T-cell (primary cell): ENCODE data around the gene SPINT2. TPM values are rescaled to one million over a fixed set of nuclear protein-coding genes. Genes with fewer than 3 reads are reported as not detected.

Source experiments
- ATAC-seq, 4 experiments: fragments of 200-7000 bp in 3 of 4; fragments of 150-1000 bp in 1 of 4; cut with Tn5 transposase; replicated peaks in 1 of 4; 1 replicate in 3 of 4; 2 replicates in 1 of 4; pipeline ENCODE4 v1.10.0; 2021; ENCODE audit warnings: moderate library complexity in 3 of 4, mild to moderate bottlenecking in 2 of 4, moderate number of reproducible peaks in 1 of 4
- CTCF ChIA-PET, 2 donors: fragments of 300-600 bp; sonication (Branson Sonifier 250); formaldehyde crosslinking; loops; one replicate each; lab custom pipeline; 2022; ENCODE audit warnings: antibody characterized with exemption in 2 of 2; lab: Charles Lee
- POLR2A ChIA-PET, 2 donors: fragments of 300-600 bp; sonication (Branson Sonifier 250); formaldehyde crosslinking; loops; one replicate each; lab custom pipeline; 2022; ENCODE audit warnings: antibody characterized with exemption in 2 of 2; lab: Charles Lee
- DNase-seq, 35 experiments: peaks; one replicate each; pipeline versions ENCODE4 v3.0.0 to v3.0.0-alpha.2; 2013 to 2023
- H3K27ac ChIP-seq: one replicate; pipeline ENCODE4 v1.5.1; 2013; ENCODE audit warnings: low read length
- H3K27me3 ChIP-seq, 2 experiments: replicated peaks in 1 of 2; 1 replicate in 1 of 2; 2 replicates in 1 of 2; pipeline versions ENCODE4 v1.6.1 to v1.7.0; 2013; ENCODE audit warnings: low read length in 1 of 2, mixed read lengths in 1 of 2; ENCODE audit not compliant: control insufficient read depth in 2 of 2, insufficient read depth in 2 of 2; ENCODE audit errors: extremely low read depth in 1 of 2
- H3K36me3 ChIP-seq, 2 donors: 1 replicate in 1 of 2; 2 replicates in 1 of 2; pipeline versions ENCODE4 v1.6.1 to v1.7.0; 2013; ENCODE audit warnings: low read length in 1 of 2; ENCODE audit not compliant: control insufficient read depth in 2 of 2, insufficient read depth in 1 of 2; ENCODE audit errors: extremely low read depth in 1 of 2
- H3K4me1 ChIP-seq, 2 experiments: 1 replicate in 1 of 2; 2 replicates in 1 of 2; pipeline versions ENCODE4 v1.6.1 to v1.7.0; 2013; ENCODE audit warnings: low read length in 2 of 2, mixed read lengths in 1 of 2; ENCODE audit not compliant: insufficient read depth in 2 of 2, control insufficient read depth in 1 of 2; ENCODE audit errors: extremely low read depth in 1 of 2
- H3K4me3 ChIP-seq, 2 donors: 1 replicate in 1 of 2; 2 replicates in 1 of 2; pipeline versions ENCODE4 v1.5.1 to v1.7.0; 2013; ENCODE audit warnings: mild to moderate bottlenecking in 2 of 2, low read length in 1 of 2, moderate library complexity in 1 of 2; ENCODE audit not compliant: control insufficient read depth in 1 of 2; ENCODE audit errors: extremely low read depth in 1 of 2
- H3K9me3 ChIP-seq: 2 replicates; pipeline ENCODE4 v1.7.0; 2013
- H3K27ac Mint-ChIP-seq, 2 donors: one replicate each; pipeline ENCODE4 v1.8.0; 2020 to 2021; ENCODE audit warnings: mild to moderate bottlenecking in 2 of 2, mixed read lengths in 2 of 2
- H3K27me3 Mint-ChIP-seq, 2 donors: one replicate each; pipeline ENCODE4 v1.8.0; 2021 to 2022; ENCODE audit warnings: mixed read lengths in 2 of 2
- H3K36me3 Mint-ChIP-seq: one replicate; pipeline ENCODE4 v1.8.0; 2021; ENCODE audit warnings: mixed read lengths
- H3K4me1 Mint-ChIP-seq, 3 donors: one replicate each; pipeline ENCODE4 v1.8.0; 2020 to 2022; ENCODE audit warnings: mixed read lengths in 3 of 3, mild to moderate bottlenecking in 1 of 3
- H3K4me3 Mint-ChIP-seq, 3 donors: one replicate each; pipeline ENCODE4 v1.8.0; 2020 to 2022; ENCODE audit warnings: mild to moderate bottlenecking in 3 of 3, mixed read lengths in 3 of 3, moderate library complexity in 3 of 3
- H3K9me3 Mint-ChIP-seq, 3 donors: one replicate each; pipeline ENCODE4 v1.8.0; 2020 to 2022; ENCODE audit warnings: mixed read lengths in 3 of 3
- WGBS: methylation state at CpG from one replicate; pipeline ENCODE4 v1.1.5; 2013; ENCODE audit warnings: missing lambda C conversion rate; ENCODE audit not compliant: insufficient coverage; 5-methylcytosine and 5-hydroxymethylcytosine counted together
- total RNA-seq, 35 experiments: library from RNA in 6 of 35; stranded (reverse) in 6 of 35; fragments of 120-200 nt in 1 of 35; gene quantifications; one replicate each; pipeline versions ENCODE4 v1.2.1 to v1.2.4 and lab custom pipeline; 2013 to 2026

SPINT2 gene
- total RNA-seq, 5 donors from 2014 or later (not counting 1 experiment from before 2014, with no cell fraction given) = 30.3 to 48.5 (median 37.9) TPM

- ChIA-PET CTCF (interaction anchor here in 1 of 2 donors (0.6 kb wide), 1 partner anchor 1871 kb away, joined by 3 read pairs; no protein-coding TSS in a partner anchor), POLR2A (no interaction called here)
- H3K4me3 ChIP-seq = no peak overlapping the region
- Mint-ChIP-seq H3K27me3 (no peaks in the 10 kb centered on the region), H3K36me3 (peaks cover 24% of the 10 kb centered on the region), H3K4me1 (no peaks in the 10 kb centered on the region), H3K9me3 (no peaks in the 10 kb centered on the region), H3K27ac (no peak overlapping the region), H3K4me3 (no peak overlapping the region)
- peaks cover 14 to 18% of the 10 kb centered on the region in 2 donors for H3K36me3 ChIP-seq
- no peak overlapping the region for H3K27ac ChIP-seq
- DNase-seq (no peak), ATAC-seq (no peak)
- no peaks in the 10 kb centered on the region for H3K4me1 ChIP-seq
- 80% methylated on average over 6 of the region's 9 CpGs for WGBS
- H3K9me3 ChIP-seq = no peaks in the 10 kb centered on the region
- H3K27me3 ChIP-seq = no peaks in the 10 kb centered on the region
These were observed 28.9 kb downstream of the SPINT2 start for GRCh38 chr19:38293281-38293680.

GRCh38 chr19:38294090-38294489 lies 29.7 kb downstream of the SPINT2 start:
- no peak overlapping the region for H3K27ac ChIP-seq
- ATAC-seq = no peak
- peaks cover 24% of the 10 kb centered on the region for H3K36me3 Mint-ChIP-seq
- H3K4me3 Mint-ChIP-seq = no peak overlapping the region
- peaks cover 13 to 14% of the 10 kb centered on the region in 2 donors for H3K36me3 ChIP-seq
- no peak for DNase-seq
- H3K27me3 ChIP-seq = no peaks in the 10 kb centered on the region
- ChIA-PET CTCF (no interaction called here), POLR2A (no interaction called here)
- no peaks in the 10 kb centered on the region for H3K4me1 ChIP-seq
- no peaks in the 10 kb centered on the region for H3K4me1 Mint-ChIP-seq
- H3K27ac Mint-ChIP-seq = no peak overlapping the region
- H3K27me3 Mint-ChIP-seq = no peaks in the 10 kb centered on the region
- H3K9me3 Mint-ChIP-seq = no peaks in the 10 kb centered on the region
- WGBS = 81% methylated on average over 3 of the region's 8 CpGs
- no peak overlapping the region for H3K4me3 ChIP-seq
- no peaks in the 10 kb centered on the region for H3K9me3 ChIP-seq

- H3K4me3 Mint-ChIP-seq = no peak overlapping the region
- no peaks in the 10 kb centered on the region for H3K27me3 ChIP-seq
- H3K27ac ChIP-seq = no peak overlapping the region
- H3K4me1 ChIP-seq = peaks cover 0 to 4% of the 10 kb centered on the region in 2 experiments
- no peaks in the 10 kb centered on the region for H3K27me3 Mint-ChIP-seq
- no peak for DNase-seq
- no peaks in the 10 kb centered on the region for H3K36me3 Mint-ChIP-seq
- ATAC-seq = no peak
- H3K9me3 Mint-ChIP-seq = no peaks in the 10 kb centered on the region
- H3K4me3 ChIP-seq = no peak overlapping the region
- 81% methylated on average over 10 of the region's 11 CpGs for WGBS
- no peaks in the 10 kb centered on the region for H3K9me3 ChIP-seq
- CTCF ChIA-PET = no interaction called here
- no peaks in the 10 kb centered on the region for H3K4me1 Mint-ChIP-seq
- POLR2A ChIA-PET = no interaction called here
- no peak overlapping the region for H3K27ac Mint-ChIP-seq
- peaks cover 0 to 5% of the 10 kb centered on the region in 2 donors for H3K36me3 ChIP-seq
These were observed 34.7 kb downstream of the SPINT2 start for GRCh38 chr19:38298821-38299680.

- Histone ChIP-seq H3K4me1 (peaks cover 0 to 7% of the 10 kb centered on the region in 2 experiments), H3K9me3 (no peaks in the 10 kb centered on the region), H3K4me3 (no peak within 1 kb of the TSS), H3K36me3 (peaks cover 16 to 17% of the 10 kb centered on the region in 2 donors), H3K27me3 (no peaks in the 10 kb centered on the region), H3K27ac (no peak within 1 kb of the TSS)
- no peak for ATAC-seq
- no peaks in the 10 kb centered on the region for H3K4me1 Mint-ChIP-seq
- CTCF ChIA-PET = no interaction called here
- no peak within 1 kb of the TSS for H3K27ac Mint-ChIP-seq
- DNase-seq = no peak
- H3K27me3 Mint-ChIP-seq = no peaks in the 10 kb centered on the region
- POLR2A ChIA-PET = no interaction called here
- H3K36me3 Mint-ChIP-seq = peaks cover 15% of the 10 kb centered on the region
- no peaks in the 10 kb centered on the region for H3K9me3 Mint-ChIP-seq
- WGBS = 45% methylated on average over 17 of the region's 28 CpGs
- no peak within 1 kb of the TSS for H3K4me3 Mint-ChIP-seq
These were observed 39.4 kb downstream of the SPINT2 start, which contains the start of gene C19orf33 for GRCh38 chr19:38303517-38304351. Gene C19orf33, plus strand, starts transcription at chr19:38304251. Its CDS starts 11 bp downstream, at chr19:38304262.

- H3K4me3 ChIP-seq = no peak overlapping the region
- H3K27me3 ChIP-seq = no peaks in the 10 kb centered on the region
- H3K36me3 ChIP-seq = peaks cover 16 to 17% of the 10 kb centered on the region in 2 donors
- H3K27me3 Mint-ChIP-seq = no peaks in the 10 kb centered on the region
- peaks cover 15% of the 10 kb centered on the region for H3K36me3 Mint-ChIP-seq
- no peak overlapping the region for H3K27ac ChIP-seq
- no peak overlapping the region for H3K27ac Mint-ChIP-seq
- peaks cover 0 to 7% of the 10 kb centered on the region in 2 experiments for H3K4me1 ChIP-seq
- no peak for DNase-seq
- POLR2A ChIA-PET = no interaction called here
- H3K4me3 Mint-ChIP-seq = no peak overlapping the region
- CTCF ChIA-PET = no interaction called here
- ATAC-seq = no peak
- H3K9me3 Mint-ChIP-seq = no peaks in the 10 kb centered on the region
- H3K4me1 Mint-ChIP-seq = no peaks in the 10 kb centered on the region
- no peaks in the 10 kb centered on the region for H3K9me3 ChIP-seq
- WGBS = 93% methylated on average over 19 of the region's 27 CpGs
These were observed 40.0 kb downstream of the SPINT2 start for GRCh38 chr19:38304352-38304865.

- no peaks in the 10 kb centered on the region for H3K27me3 Mint-ChIP-seq
- no peak for ATAC-seq
- no peaks in the 10 kb centered on the region for H3K9me3 Mint-ChIP-seq
- peaks cover 0 to 7% of the 10 kb centered on the region in 2 experiments for H3K4me1 ChIP-seq
- H3K27ac Mint-ChIP-seq = no peak overlapping the region
- no peak overlapping the region for H3K4me3 Mint-ChIP-seq
- H3K36me3 Mint-ChIP-seq = peaks cover 15% of the 10 kb centered on the region
- no peak overlapping the region for H3K27ac ChIP-seq
- no peaks in the 10 kb centered on the region for H3K4me1 Mint-ChIP-seq
- no peaks in the 10 kb centered on the region for H3K9me3 ChIP-seq
- H3K4me3 ChIP-seq = no peak overlapping the region
- ChIA-PET POLR2A (no interaction called here), CTCF (no interaction called here)
- WGBS = 94% methylated on average over 28 of the region's 29 CpGs
- peaks cover 16 to 17% of the 10 kb centered on the region in 2 donors for H3K36me3 ChIP-seq
- no peak for DNase-seq
- no peaks in the 10 kb centered on the region for H3K27me3 ChIP-seq
These were observed 40.6 kb downstream of the SPINT2 start for GRCh38 chr19:38304866-38305429.
